Measurements from ENCODE around the gene DCP1B.

The DCP1B gene

DNA sequence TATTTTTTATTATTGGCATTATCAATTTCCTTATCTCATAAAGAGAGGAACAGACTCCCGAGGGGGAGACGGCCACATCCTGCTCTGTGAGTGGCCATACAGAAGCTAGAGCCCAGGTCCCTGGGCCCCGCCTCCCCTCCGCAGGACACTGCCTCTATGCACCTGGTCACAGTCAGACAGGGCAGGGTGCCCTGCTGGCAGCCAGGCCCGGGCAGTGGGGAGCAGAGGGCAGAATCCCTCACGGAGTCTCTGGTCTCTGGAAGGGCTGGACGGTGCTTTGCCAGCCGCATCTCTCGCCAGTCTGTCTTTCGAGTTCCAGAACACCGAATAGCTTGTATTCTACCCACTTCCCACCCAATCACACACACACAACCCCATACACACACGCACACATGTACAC, 69.4 kb downstream of the DCP1B start:
- no peak for ATAC-seq

DNA sequence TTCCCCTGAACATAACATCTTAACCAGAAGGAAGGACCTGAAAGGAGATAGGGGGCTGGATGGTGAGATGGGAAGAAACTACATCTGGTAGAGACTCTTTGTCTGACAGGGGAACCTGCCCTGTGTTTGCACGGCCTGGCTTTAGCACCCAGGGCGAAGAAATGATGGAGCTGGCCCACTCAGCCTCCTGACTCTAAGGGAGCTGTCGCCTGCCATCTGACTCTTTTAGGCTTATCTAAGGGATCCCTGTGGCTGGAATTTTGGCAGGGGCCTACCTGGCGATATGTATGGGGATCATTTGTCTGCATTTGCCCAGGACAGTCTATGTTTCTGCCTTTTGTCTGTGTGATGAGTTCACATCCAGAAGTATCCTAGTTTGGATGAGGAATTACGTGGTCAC, 70.2 kb downstream of the DCP1B start:
- DNase-seq (no peak), ATAC-seq (no peak)

More for the DNA sequence above, 69.4 kb downstream of the DCP1B start:
- no peak for DNase-seq

DNA sequence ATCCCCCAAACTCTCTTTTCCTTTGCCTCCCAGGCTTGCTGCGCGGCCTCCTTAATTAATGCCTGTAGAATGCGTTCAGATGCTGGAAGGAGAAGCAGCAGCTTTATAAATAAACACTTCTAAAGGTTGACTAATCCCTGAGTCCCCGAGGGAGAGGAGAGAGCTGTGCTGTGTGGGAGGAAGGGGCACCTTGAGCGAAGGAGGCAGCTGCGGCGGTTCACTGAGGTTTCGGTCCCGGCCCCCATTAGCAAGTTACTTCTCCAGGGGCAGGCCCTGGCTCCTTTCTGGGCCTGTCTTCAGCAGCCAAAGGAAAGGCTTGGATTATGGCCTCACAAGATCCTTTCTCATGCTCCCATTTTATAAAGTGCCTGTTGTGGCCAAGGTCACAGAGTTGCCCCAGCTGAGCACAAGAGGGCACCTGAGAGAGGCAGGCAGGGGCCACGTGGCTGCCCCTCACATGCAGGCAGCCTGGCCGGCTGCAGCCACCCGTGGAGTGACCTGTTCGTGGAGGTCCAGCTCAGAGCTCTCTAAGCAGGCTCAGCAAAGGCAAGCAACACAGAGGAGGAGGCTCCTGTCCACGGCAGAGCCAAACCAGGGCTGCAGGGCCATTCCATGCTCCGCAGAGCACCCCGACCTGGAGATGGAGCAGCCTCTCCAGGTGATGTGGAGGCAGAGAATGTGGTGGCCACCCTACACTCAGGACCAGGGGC, 70.8 kb downstream of the DCP1B start:
- ATAC-seq (no peak), DNase-seq (no peak)

GRCh38 chr12:1932264-1932777, 71.9 kb downstream of the DCP1B start:
- ATAC-seq (no peak), DNase-seq (no peak)

- no peak for DNase-seq
- ATAC-seq: no peak
Measured at GRCh38 chr12:1931642-1932041, 72.6 kb downstream of the DCP1B start.

DNA sequence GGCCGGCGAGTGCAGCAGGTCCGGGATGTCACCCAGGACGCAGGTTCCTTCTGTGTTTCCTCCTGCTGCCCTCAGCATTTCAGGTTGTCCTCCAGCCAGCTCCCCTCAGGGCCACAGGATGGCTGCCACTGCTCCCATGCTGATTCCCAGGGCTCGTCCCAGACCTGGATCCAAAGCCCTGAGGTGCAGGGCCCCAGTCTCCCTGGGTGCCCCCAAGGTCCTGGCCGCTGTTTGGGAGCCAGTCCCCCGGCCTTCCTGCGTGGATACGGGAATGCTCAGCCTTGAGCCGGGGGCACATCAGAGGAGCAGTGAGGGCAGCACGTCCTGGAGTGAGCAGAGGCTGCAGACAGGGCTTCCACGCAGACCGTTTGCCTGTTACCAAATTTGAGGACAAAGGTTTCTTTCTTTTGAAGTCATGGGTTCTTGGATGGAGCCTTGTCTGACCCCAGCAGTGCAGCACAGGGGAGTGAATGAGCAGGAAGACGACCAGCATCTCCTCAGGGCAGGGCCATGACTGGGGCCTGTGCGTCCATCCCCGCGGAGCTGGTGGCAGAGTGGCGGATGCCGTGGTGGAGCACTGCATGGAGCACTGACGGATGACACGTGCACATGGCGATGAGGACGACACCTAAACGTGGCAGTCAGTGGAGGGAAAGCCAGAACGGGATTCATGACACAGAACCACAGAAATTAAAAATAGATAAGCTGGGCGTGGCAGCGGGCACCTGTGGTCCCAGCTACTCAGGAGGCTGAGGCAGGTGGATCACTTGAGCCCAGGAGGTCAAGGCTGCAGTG, 73.3 kb downstream of the DCP1B start:
- no peak for DNase-seq
- no peak for ATAC-seq

DNA sequence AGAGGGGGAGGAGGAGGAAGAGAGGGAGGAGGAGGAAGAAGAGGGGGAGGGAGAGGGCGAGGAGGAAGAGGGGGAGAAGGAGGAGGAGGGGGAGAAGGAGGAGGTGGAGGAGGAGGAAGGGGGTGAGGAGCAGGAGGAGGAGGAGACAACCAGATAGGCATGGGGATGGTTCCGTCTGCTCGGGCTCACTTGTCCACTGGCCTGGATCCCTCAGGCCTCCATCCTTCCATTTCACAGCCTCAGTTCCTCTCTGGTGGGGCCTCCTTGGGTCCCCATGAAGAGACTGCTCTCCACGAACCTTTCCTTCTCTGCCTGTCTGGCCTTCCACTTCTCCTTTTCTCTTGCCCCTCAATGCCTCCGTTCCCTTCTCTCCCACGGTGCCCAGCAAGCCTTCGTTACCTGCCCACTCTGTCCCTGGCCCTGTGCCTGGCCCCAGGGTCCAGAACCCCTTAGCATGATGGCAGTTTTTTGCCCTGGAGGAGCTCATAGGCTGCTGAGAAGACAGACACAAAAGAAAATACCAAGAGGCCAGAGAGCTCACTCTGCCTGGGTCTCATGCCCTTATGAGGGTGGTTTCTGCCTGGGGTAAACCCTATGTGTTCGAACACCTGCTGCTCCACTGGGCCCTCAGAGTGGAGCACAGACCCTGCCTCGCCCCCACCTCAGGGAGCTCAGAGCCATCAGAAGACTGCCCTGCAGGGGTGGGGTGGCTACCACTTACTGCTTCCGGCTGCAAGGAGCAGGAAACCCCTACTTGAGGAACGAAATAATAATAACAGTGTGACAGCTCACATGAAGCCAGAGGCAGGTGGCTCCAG, 74.1 kb downstream of the DCP1B start:
- no peak for DNase-seq
- no peak for ATAC-seq

GRCh38 chr12:1929241-1929984, 74.8 kb downstream of the DCP1B start:
- ATAC-seq: no peak

DNA sequence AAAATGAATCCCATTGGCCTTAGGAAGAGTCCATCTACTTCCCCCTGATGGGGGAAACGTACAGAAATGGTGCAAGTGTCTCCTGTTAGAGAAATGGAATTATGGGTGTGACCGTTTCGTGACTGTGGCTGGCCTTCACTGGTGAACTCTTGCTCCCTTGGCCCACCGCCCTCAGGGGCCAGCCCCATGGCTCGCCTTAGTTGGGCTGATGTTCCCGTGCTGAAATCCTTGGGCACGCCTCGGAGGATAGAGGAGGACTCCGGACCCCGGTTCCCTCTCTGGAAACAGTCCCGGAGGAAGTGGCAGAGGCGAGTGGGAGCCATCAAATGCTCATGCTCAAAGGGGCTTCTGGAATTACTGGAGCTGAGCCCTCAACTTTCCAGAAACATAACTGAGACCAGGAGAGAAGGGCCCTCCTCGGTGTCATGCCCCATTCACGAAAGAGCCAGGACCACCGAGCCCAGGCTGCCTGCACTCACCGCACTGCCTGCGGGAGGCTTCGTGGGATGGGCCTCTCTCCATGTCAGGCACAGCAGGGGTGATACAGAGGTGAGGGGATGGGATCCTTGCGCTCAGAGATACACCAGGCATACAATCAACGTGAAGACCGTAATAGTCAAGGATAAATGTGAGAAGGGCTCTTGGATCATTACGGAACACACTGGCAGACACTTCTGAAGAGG, 75.7 kb downstream of the DCP1B start:
- DNase-seq (no peak), ATAC-seq (no peak)

More at GRCh38 chr12:1929241-1929984, 74.8 kb downstream of the DCP1B start:
- DNase-seq: no peak

DNA sequence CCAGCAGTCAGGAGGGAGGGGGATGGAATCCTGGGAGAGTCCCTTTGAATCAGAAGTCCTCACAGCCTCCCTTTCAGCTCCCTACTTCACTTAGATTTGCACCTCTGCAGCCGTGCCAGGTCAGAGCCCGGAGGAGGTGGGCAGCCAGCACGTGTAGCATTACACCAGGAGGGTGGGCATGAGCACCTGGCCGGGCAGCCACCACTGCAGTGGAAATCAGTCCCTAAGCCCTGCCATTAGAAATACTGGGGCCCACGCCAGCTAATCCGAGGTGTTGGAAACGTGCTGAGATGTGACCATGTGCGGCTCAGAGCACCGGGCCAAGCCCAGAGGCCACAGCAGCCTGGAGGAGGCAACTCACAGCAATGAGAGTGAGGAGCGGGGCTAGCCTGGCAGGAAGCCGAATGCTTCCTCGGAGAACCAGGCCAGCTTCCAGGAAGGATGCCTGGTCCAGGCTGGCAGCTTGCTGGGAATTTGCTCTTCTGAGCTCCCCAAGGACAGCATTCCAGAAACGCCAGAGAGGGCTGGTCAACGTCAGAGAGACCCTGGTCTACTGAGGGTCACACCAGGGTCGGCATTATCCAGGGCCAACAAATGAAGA, 76.4 kb downstream of the DCP1B start:
- ATAC-seq: no peak
- no peak for DNase-seq

- DNase-seq (no peak), ATAC-seq (no peak)
Measured at GRCh38 chr12:1927051-1927680, 77.1 kb downstream of the DCP1B start.

- no peak for DNase-seq
- ATAC-seq: no peak
Measured at GRCh38 chr12:1926251-1926657, 78.0 kb downstream of the DCP1B start.

DNA sequence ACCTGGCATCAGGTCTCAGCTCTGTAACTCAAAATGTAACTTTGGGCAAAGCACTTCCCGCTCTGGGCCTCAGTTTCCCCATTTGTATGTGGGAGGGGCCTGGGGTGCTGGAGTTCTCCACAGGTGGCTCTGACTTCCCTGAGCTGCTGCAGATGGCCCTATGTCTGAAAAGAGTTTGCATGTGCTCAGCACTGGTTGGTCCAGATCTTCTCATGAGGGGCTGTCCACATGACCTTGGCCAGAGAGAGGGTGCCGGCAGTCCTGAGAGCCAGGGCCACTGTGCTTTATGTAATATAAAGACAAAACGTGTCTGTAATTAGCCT, 78.6 kb downstream of the DCP1B start:
- ATAC-seq: no peak

DNA sequence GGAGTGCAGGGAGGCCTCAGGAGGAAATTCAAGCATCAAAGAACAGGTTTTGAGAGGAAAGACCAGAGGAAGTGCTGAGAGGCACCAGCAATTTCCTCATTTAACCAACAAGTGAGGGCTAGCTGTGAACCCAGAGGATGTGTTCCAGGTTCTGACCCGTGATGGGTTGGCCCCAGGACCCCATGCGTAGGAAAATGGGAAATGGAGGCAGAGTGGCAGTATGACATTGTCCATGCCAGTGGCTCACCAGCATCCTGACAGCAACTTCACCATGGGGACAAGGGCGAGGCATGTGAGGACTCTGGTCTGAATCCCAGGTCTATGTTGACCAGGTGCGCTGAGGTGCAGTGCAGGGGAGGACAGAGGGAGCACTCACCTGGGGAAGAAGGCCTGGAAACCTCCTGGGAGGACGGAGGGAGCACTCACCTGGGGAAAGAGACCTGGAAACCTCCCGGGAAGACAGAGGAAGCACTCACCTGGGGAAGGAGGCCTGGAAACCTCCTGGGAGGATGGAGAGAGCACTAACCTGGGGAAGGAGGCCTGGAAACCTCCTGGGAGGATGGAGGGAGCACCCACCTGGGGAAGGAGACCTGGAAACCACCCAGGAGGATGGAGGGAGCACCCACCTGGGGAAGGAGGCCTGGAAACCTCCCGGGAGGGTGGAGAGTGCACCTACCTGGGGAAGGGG, 79.1 kb downstream of the DCP1B start:
- no peak for DNase-seq
- no peak for ATAC-seq

More for the DNA sequence above, 78.6 kb downstream of the DCP1B start:
- DNase-seq: no peak

DNA sequence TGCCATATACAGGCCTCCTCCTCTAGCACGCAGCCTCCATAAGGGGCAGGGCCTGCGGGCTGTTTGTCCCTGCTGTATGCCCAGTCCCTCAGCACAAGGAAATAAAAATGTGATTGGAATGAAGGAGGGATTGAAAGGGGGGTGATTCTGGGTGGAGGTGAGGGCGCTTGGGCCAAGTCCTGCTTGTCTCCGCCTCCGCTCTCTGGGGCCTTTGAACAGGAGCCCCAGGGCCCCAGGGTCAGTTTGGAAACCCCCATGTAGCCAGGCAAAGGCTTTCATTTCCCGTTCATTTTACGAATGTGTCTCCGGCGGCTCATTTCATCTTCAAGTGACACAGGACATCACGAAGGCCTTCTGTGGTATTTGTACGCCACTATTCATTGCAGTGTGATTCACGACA, 81.3 kb downstream of the DCP1B start:
- ATAC-seq: no peak

DNA sequence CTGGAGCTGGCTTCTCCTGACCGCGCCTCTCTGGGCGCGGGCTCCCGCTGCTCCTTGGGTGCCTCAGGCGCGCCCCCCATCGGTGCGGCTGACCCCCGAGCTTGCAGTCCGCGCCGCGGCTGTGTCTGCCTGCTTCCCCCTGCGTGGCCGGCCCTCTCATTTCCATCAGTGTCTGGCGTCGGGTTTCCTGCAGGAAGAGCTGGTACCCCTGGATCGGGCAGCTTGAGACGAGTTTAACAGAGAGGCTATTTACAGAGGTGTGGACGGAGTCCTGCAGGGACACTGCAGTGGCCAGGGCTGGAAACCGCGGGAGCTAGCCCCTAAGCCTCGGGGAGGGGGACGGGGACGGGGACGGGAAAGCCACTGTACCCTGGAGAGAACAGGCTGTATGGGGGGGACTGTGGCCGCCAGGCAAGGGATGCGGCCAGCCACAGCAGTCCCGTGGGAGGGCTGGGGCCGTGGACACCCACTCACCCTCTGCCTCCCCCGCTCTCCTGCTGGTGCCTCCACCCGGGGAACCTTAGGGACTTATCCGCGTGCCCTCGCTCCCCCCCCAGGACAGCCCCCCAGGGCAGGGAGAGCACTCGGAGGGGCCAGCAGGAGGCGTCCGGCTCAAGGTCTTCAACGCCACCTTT, 82.1 kb downstream of the DCP1B start:
- ATAC-seq (no peak), DNase-seq (no peak)

More for the DNA sequence above, 81.3 kb downstream of the DCP1B start:
- no peak for DNase-seq

DNA sequence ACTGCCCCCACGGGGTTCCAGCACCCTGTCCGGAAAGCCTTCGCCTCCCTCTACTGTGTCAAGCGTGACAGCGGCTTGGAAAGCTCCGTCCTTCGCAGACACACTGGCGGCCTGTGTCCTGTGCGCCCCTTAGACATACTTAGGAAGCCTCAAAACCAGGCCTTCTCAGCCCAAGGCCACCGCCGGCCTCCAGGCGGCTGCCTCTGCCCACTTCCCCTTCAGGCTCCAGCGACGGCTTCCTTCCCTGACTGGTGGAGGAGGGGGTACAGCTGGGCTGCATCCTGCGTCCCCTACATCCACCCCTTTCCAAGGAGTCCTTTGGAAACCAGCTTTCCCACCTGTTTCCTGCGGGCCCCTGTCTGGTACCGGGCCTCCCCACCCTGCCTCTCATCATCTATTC, 83.3 kb downstream of the DCP1B start:
- ATAC-seq: no peak
- no peak for DNase-seq

GRCh38 chr12:1920436-1920835, 83.8 kb downstream of the DCP1B start:
- DNase-seq (no peak), ATAC-seq (no peak)

DNA sequence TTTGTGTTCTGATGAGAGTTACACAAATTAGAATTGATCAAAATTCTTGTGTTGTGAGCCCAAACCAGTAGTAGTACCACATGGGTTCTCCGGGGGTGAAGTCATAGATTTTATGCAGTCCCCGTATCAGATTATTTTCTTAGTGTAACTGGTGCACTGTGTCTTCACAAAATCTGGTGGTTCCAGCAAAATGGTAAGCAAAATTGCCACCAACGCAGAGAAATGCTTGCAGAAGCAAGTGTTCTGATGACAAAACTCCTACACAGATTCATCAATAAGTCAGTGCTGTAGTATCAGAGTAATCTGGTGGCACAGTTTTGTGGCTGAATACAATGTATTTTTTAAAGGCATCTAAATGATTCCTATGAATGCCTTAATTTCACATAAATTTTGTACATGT, 84.5 kb downstream of the DCP1B start:
- ATAC-seq: no peak
- DNase-seq: no peak
